ENCODE data around the gene ILDR1. TPM values are rescaled to one million over a fixed set of nuclear protein-coding genes. Genes with fewer than 3 reads are reported as not detected.

Gene ILDR1
- total RNA-seq, 2 experiments from 2014 or later: not detected

GRCh38 chr3:121974601-121975111 is 47.4 kb downstream of the ILDR1 start:
- no peaks in the 10 kb centered on the region for H3K27me3 Mint-ChIP-seq
- ChIA-PET CTCF (interaction anchor here (0.6 kb wide), 1 partner anchor 488 kb away, joined by 3 read pairs; no protein-coding TSS in a partner anchor), POLR2A (no interaction called here)
- peaks cover 2% of the 10 kb centered on the region for H3K4me1 Mint-ChIP-seq (ENCODE audit: low read depth)
- ATAC-seq (no peak), DNase-seq (no peak)
- peaks cover 4% of the 10 kb centered on the region for H3K9me3 Mint-ChIP-seq
- H3K27ac Mint-ChIP-seq: no peak overlapping the region
- TF ChIP-seq CTCF (IDR thresholded peaks at IDR 0.05): no peak
- no peak overlapping the region for H3K4me3 Mint-ChIP-seq
- intact Hi-C loops (cut with micrococcal nuclease): no loop called here
- H3K36me3 Mint-ChIP-seq (ENCODE audit: low read depth): no peaks in the 10 kb centered on the region

- Mint-ChIP-seq H3K4me3 (no peak overlapping the region), H3K9me3 (peaks cover 2% of the 10 kb centered on the region), H3K4me1 (ENCODE audit: low read depth) (peaks cover 2% of the 10 kb centered on the region), H3K36me3 (ENCODE audit: low read depth) (no peaks in the 10 kb centered on the region), H3K27ac (no peak overlapping the region), H3K27me3 (peaks cover 10% of the 10 kb centered on the region)
- DNase-seq (no peak), ATAC-seq (no peak)
- intact Hi-C loops (cut with micrococcal nuclease): no loop called here
- no peak for TF ChIP-seq CTCF (IDR thresholded peaks at IDR 0.05)
- POLR2A ChIA-PET: no interaction called here
- CTCF ChIA-PET: no interaction called here
Observed at GRCh38 chr3:121970047-121970446, 52.0 kb downstream of the ILDR1 start.

- Mint-ChIP-seq H3K36me3 (ENCODE audit: low read depth) (no peaks in the 10 kb centered on the region), H3K4me3 (no peak overlapping the region), H3K27ac (no peak overlapping the region), H3K27me3 (peaks cover 11% of the 10 kb centered on the region), H3K4me1 (ENCODE audit: low read depth) (peaks cover 2% of the 10 kb centered on the region), H3K9me3 (peaks cover 2% of the 10 kb centered on the region)
- ChIA-PET CTCF (no interaction called here), POLR2A (interaction anchor here (0.7 kb wide), 1 partner anchor 15 kb away, joined by 3 read pairs; no protein-coding TSS in a partner anchor)
- DNase-seq (no peak), ATAC-seq (no peak)
- no peak for TF ChIP-seq CTCF (IDR thresholded peaks at IDR 0.05)
- intact Hi-C loops (cut with micrococcal nuclease): no loop called here
Observed at GRCh38 chr3:121969631-121970030, 52.4 kb downstream of the ILDR1 start.

- no peak for ATAC-seq
- TF ChIP-seq CTCF (IDR thresholded peaks at IDR 0.05): no peak
- Mint-ChIP-seq H3K36me3 (ENCODE audit: low read depth) (no peaks in the 10 kb centered on the region), H3K27me3 (peaks cover 15% of the 10 kb centered on the region), H3K9me3 (peaks cover 5% of the 10 kb centered on the region), H3K27ac (no peak overlapping the region), H3K4me1 (ENCODE audit: low read depth) (no peaks in the 10 kb centered on the region), H3K4me3 (no peak overlapping the region)
- ChIA-PET POLR2A (no interaction called here), CTCF (no interaction called here)
- no peak for DNase-seq
- intact Hi-C loops (cut with micrococcal nuclease): no loop called here
Observed at GRCh38 chr3:121963608-121964007, 58.4 kb downstream of the ILDR1 start.

GRCh38 chr3:121962443-121962842 is 59.6 kb downstream of the ILDR1 start:
- TF ChIP-seq CTCF (IDR thresholded peaks at IDR 0.05): no peak
- no peaks in the 10 kb centered on the region for H3K36me3 Mint-ChIP-seq (ENCODE audit: low read depth)
- no peaks in the 10 kb centered on the region for H3K4me1 Mint-ChIP-seq (ENCODE audit: low read depth)
- ATAC-seq (no peak), DNase-seq (no peak)
- CTCF ChIA-PET: no interaction called here
- POLR2A ChIA-PET: no interaction called here
- intact Hi-C loops (cut with micrococcal nuclease): no loop called here
- H3K9me3 Mint-ChIP-seq: peaks cover 5% of the 10 kb centered on the region
- no peak overlapping the region for H3K4me3 Mint-ChIP-seq
- H3K27ac Mint-ChIP-seq: no peak overlapping the region
- H3K27me3 Mint-ChIP-seq: peaks cover 14% of the 10 kb centered on the region

Data from activated CD8-positive, alpha-beta T cell treated with anti-CD3 and anti-CD28 coated beads for 36 hours (primary cell).